HEK293 (cell line): ENCODE data around the gene MYBBP1A.
A peak's percentile ranks its signal among the peaks of the same experiment; 100 is the strongest.

Experiments used
- CTCF ChIA-PET: fragments of 350-600 bp; formaldehyde crosslinking; extraction: SDS; loops from one replicate; lab custom pipeline; 2021; ENCODE audit warnings: antibody characterized with exemption; lab: Yijun Ruan, JAX
- POLR2A ChIA-PET: fragments of 300-600 bp; formaldehyde crosslinking; extraction: SDS; loops from one replicate; lab custom pipeline; 2020; ENCODE audit warnings: antibody characterized with exemption, inconsistent platforms; lab: Yijun Ruan, JAX
- H3K27ac ChIP-seq: fragments of 200-500 bp; sonication (Bioruptor generic); 2 replicates; pipeline ENCODE4 v1.5.1; 2014; ENCODE audit warnings: low read depth, low read length, control low read depth, inconsistent platforms; ENCODE audit errors: extremely low read depth
- H3K36me3 ChIP-seq, 2 experiments: fragments of 200-500 bp in 1 of 2; sonication (Bioruptor generic) in 1 of 2; 1 replicate in 1 of 2; 2 replicates in 1 of 2; pipeline ENCODE4 v1.5.1; 2014 to 2017; ENCODE audit warnings: inconsistent platforms in 2 of 2, low read length in 2 of 2; ENCODE audit not compliant: control insufficient read depth in 2 of 2, insufficient read depth in 1 of 2
- H3K4me1 ChIP-seq: fragments of 200-500 bp; sonication (Bioruptor generic); 2 replicates; pipeline ENCODE4 v1.5.1; 2014; ENCODE audit warnings: mild to moderate bottlenecking, low read length, inconsistent platforms; ENCODE audit not compliant: control insufficient read depth, insufficient read depth
- H3K4me3 ChIP-seq: 2 replicates; pipeline ENCODE4 v1.5.1; 2011; ENCODE audit warnings: low read depth, mild to moderate bottlenecking, control low read depth, low read length, moderate library complexity
- H3K9me3 ChIP-seq: fragments of 200-500 bp; sonication (Bioruptor generic); 2 replicates; pipeline ENCODE4 v1.5.1; 2014; ENCODE audit warnings: low read depth, low read length, inconsistent platforms; ENCODE audit not compliant: control insufficient read depth, insufficient read depth
- GLIS1 ChIP-seq: fragments of 450-650 bp; formaldehyde crosslinking; IDR thresholded peaks from 2 replicates; pipeline ENCODE4 v1.5.1; 2016; ENCODE audit warnings: missing biosample characterization, missing genetic modification characterization
- GLIS2 ChIP-seq: fragments of 450-650 bp; formaldehyde crosslinking; IDR thresholded peaks from 2 replicates; pipeline ENCODE4 v1.5.1; 2016; ENCODE audit warnings: missing biosample characterization, missing genetic modification characterization
- KLF17 ChIP-seq: fragments of 450-650 bp; formaldehyde crosslinking; IDR thresholded peaks from 2 replicates; pipeline ENCODE4 v1.5.1; 2016; ENCODE audit warnings: missing biosample characterization, missing genetic modification characterization
- SETDB1 ChIP-seq: IDR thresholded peaks from one replicate; pipeline ENCODE4 v1.6.1; 2017; ENCODE audit warnings: mild to moderate bottlenecking, low read length, moderate library complexity, mixed read lengths; ENCODE audit not compliant: insufficient read length
- ZBTB8A ChIP-seq: fragments of 450-650 bp; formaldehyde crosslinking; IDR thresholded peaks from 2 replicates; pipeline ENCODE4 v1.5.1; 2016; ENCODE audit warnings: missing biosample characterization, missing genetic modification characterization
- ZIC2 ChIP-seq: fragments of 450-650 bp; formaldehyde crosslinking; IDR thresholded peaks from 2 replicates; pipeline ENCODE4 v1.5.1; 2016; ENCODE audit warnings: missing biosample characterization, missing genetic modification characterization
- ZNF23 ChIP-seq: fragments of 450-650 bp; formaldehyde crosslinking; IDR thresholded peaks from 2 replicates; pipeline ENCODE4 v1.5.1; 2016; ENCODE audit warnings: missing biosample characterization, missing genetic modification characterization, borderline replicate concordance
- ZNF324 ChIP-seq: fragments of 450-650 bp; formaldehyde crosslinking; IDR thresholded peaks from 2 replicates; pipeline ENCODE4 v1.5.1; 2016; ENCODE audit warnings: missing biosample characterization, missing genetic modification characterization
- ZNF366 ChIP-seq: fragments of 450-650 bp; formaldehyde crosslinking; conservative IDR thresholded peaks from 2 replicates; pipeline ENCODE4 v1.5.1; 2016; ENCODE audit warnings: missing biosample characterization, missing genetic modification characterization
- ZNF529 ChIP-seq: fragments of 450-650 bp; formaldehyde crosslinking; IDR thresholded peaks from 2 replicates; pipeline ENCODE4 v1.5.1; 2017; ENCODE audit warnings: missing genetic modification characterization, missing biosample characterization; ENCODE audit not compliant: insufficient replicate concordance
- ZNF629 ChIP-seq: fragments of 450-650 bp; formaldehyde crosslinking; IDR thresholded peaks from 2 replicates; pipeline ENCODE4 v1.5.1; 2017; ENCODE audit warnings: missing biosample characterization, missing genetic modification characterization
- ZNF660 ChIP-seq: fragments of 450-650 bp; IDR thresholded peaks from 2 replicates; pipeline ENCODE4 v1.5.1; 2018; ENCODE audit warnings: missing biosample characterization, mild to moderate bottlenecking, missing genetic modification characterization
- ZSCAN23 ChIP-seq: fragments of 450-650 bp; formaldehyde crosslinking; IDR thresholded peaks from 2 replicates; pipeline ENCODE4 v1.5.1; 2016; ENCODE audit warnings: missing biosample characterization, missing genetic modification characterization
- TF ChIP-seq, protein P1 (sequence below): fragments of 450-650 bp; formaldehyde crosslinking; conservative IDR thresholded peaks from 2 replicates; pipeline ENCODE4 v1.5.1; 2016; ENCODE audit warnings: low read depth, missing biosample characterization, missing genetic modification characterization
- TF ChIP-seq, protein P2 (sequence below): fragments of 450-650 bp; formaldehyde crosslinking; IDR thresholded peaks from 2 replicates; pipeline ENCODE4 v1.5.1; 2016; ENCODE audit warnings: missing biosample characterization, missing genetic modification characterization
- TF ChIP-seq, protein P3 (sequence below): fragments of 450-650 bp; formaldehyde crosslinking; IDR thresholded peaks from 2 replicates; pipeline ENCODE4 v1.5.1; 2017; ENCODE audit warnings: missing biosample characterization, missing genetic modification characterization

Gene MYBBP1A

DNA sequence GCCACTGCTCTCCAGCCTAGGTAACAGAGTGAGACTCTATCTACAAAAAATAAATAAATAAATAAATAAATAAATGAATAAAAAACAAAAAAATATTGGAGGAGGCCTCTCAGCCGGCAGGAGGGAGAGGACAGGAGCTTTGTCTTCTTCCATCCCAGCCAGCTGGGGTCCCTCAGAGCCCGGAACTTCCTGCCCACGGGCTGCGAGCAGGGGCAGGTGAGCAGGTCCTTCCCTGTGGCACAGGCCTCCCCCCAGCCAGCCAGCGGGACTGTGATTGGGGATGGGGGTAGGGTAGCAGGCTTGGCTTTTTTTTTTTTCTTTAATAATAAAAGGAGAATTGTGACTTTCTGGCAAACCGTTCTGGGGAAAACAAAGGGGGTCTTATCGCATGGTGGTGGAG is 39.2 kb upstream of the MYBBP1A start:
- POLR2A ChIA-PET = no interaction called here
- CTCF ChIA-PET = interaction anchor here (0.6 to 1.2 kb wide), 4 partner anchors 9 to 38 kb away, joined by 3 to 6 read pairs (median 4); no protein-coding TSS in a partner anchor
- Histone ChIP-seq H3K9me3 (no peaks in the 10 kb centered on the region), H3K4me1 (peaks cover 4% of the 10 kb centered on the region), H3K36me3 (no peaks in the 10 kb centered on the region), H3K27ac (no peak overlapping the region), H3K4me3 (no peak overlapping the region)
- TF ChIP-seq ZNF660 (tag by site-specific recombination) = no peak
- TF ChIP-seq SETDB1 = no peak
- TF ChIP-seq ZNF23 (tag by site-specific recombination) = no peak
- TF ChIP-seq, protein P1, sequence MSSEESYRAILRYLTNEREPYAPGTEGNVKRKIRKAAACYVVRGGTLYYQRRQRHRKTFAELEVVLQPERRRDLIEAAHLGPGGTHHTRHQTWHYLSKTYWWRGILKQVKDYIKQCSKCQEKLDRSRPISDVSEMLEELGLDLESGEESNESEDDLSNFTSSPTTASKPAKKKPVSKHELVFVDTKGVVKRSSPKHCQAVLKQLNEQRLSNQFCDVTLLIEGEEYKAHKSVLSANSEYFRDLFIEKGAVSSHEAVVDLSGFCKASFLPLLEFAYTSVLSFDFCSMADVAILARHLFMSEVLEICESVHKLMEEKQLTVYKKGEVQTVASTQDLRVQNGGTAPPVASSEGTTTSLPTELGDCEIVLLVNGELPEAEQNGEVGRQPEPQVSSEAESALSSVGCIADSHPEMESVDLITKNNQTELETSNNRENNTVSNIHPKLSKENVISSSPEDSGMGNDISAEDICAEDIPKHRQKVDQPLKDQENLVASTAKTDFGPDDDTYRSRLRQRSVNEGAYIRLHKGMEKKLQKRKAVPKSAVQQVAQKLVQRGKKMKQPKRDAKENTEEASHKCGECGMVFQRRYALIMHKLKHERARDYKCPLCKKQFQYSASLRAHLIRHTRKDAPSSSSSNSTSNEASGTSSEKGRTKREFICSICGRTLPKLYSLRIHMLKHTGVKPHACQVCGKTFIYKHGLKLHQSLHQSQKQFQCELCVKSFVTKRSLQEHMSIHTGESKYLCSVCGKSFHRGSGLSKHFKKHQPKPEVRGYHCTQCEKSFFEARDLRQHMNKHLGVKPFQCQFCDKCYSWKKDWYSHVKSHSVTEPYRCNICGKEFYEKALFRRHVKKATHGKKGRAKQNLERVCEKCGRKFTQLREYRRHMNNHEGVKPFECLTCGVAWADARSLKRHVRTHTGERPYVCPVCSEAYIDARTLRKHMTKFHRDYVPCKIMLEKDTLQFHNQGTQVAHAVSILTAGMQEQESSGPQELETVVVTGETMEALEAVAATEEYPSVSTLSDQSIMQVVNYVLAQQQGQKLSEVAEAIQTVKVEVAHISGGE (tag by site-specific recombination) = no peak
- TF ChIP-seq ZSCAN23 (tag by site-specific recombination) = no peak
- TF ChIP-seq, protein P2, sequence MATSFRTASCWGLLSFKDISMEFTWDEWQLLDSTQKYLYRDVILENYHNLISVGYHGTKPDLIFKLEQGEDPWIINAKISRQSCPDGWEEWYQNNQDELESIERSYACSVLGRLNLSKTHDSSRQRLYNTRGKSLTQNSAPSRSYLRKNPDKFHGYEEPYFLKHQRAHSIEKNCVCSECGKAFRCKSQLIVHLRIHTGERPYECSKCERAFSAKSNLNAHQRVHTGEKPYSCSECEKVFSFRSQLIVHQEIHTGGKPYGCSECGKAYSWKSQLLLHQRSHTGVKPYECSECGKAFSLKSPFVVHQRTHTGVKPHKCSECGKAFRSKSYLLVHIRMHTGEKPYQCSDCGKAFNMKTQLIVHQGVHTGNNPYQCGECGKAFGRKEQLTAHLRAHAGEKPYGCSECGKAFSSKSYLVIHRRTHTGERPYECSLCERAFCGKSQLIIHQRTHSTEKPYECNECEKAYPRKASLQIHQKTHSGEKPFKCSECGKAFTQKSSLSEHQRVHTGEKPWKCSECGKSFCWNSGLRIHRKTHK = no peak
- TF ChIP-seq KLF17 (tag by site-specific recombination) = no peak
- no peak for TF ChIP-seq ZNF629
- no peak for TF ChIP-seq ZNF529 (tag by site-specific recombination)

DNA sequence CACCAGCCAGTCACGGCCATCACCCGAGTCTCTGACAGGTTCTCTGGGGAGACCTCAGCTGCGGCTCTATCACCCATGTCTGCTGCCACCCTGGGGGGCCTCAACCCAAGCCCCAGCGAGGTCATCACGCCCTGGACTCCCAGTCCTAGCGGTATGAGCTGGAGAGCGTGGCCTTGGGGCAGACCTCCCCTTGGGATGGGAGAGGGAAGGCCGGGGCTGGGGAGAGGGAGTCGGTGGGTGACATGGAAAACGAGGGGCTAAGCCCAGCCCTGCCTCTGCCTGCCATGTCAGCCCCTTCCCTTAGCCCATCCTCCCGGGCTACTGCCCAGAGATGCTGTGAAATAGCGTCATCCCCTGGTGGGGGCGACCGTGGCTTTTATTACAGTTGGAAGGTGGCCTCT is 37.8 kb upstream of the MYBBP1A start:
- Histone ChIP-seq H3K4me3 (no peak overlapping the region), H3K27ac (no peak overlapping the region), H3K36me3 (no peaks in the 10 kb centered on the region), H3K4me1 (no peaks in the 10 kb centered on the region), H3K9me3 (no peaks in the 10 kb centered on the region)
- CTCF ChIA-PET = interaction anchor here (7.8 kb wide), 1 partner anchor 26 kb away, joined by 58 read pairs; no protein-coding TSS in a partner anchor
- no peak for TF ChIP-seq ZNF324 (tag by site-specific recombination)
- 0 out of 2 replicates have a peak, but pooled peaks have one; percentile 26 for TF ChIP-seq GLIS2 (tag by site-specific recombination)
- TF ChIP-seq, protein P3, sequence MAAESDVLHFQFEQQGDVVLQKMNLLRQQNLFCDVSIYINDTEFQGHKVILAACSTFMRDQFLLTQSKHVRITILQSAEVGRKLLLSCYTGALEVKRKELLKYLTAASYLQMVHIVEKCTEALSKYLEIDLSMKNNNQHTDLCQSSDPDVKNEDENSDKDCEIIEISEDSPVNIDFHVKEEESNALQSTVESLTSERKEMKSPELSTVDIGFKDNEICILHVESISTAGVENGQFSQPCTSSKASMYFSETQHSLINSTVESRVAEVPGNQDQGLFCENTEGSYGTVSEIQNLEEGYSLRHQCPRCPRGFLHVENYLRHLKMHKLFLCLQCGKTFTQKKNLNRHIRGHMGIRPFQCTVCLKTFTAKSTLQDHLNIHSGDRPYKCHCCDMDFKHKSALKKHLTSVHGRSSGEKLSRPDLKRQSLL (tag by site-specific recombination) = peak; percentile 45; the same call in 1 of the 2 replicates
- peak; percentile 85 for TF ChIP-seq GLIS1 (tag by site-specific recombination)
- TF ChIP-seq ZIC2 (tag by site-specific recombination) = peak; percentile 47
- TF ChIP-seq ZBTB8A (tag by site-specific recombination) = peak; percentile 31; the same call in 1 of the 2 replicates
- TF ChIP-seq ZNF366 = no peak
- POLR2A ChIA-PET = no interaction called here
